NT2/D1 (cell line): ENCODE measurements around the gene NETO2.

Experiments used
- DNase-seq: peaks from one replicate; pipeline ENCODE4 v3.0.0-alpha.2; 2011; ENCODE audit warnings: low read depth, low spot score
- H3K27me3 ChIP-seq: 2 replicates; pipeline ENCODE4 v1.6.0; 2011; ENCODE audit warnings: mild to moderate bottlenecking; ENCODE audit not compliant: insufficient read length, insufficient read depth
- H3K36me3 ChIP-seq: 2 replicates; pipeline ENCODE4 v1.6.1; 2011; ENCODE audit warnings: mild to moderate bottlenecking, low read length, mixed read lengths; ENCODE audit not compliant: insufficient read depth, insufficient read length
- H3K4me1 ChIP-seq: 2 replicates; pipeline ENCODE4 v1.5.1; 2011; ENCODE audit not compliant: insufficient read depth, insufficient read length
- H3K4me3 ChIP-seq: 2 replicates; pipeline ENCODE4 v1.5.1; 2011; ENCODE audit warnings: low read depth; ENCODE audit not compliant: insufficient read length
- H3K9ac ChIP-seq: 2 replicates; pipeline ENCODE4 v1.6.0; 2011; ENCODE audit warnings: low read depth; ENCODE audit not compliant: insufficient read length
- H3K9me3 ChIP-seq: 2 replicates; pipeline ENCODE4 v1.5.1; 2011; ENCODE audit warnings: mild to moderate bottlenecking, low read length; ENCODE audit not compliant: insufficient read depth
- SUZ12 ChIP-seq: IDR thresholded peaks from 2 replicates; pipeline ENCODE4 v1.6.1; 2011; ENCODE audit not compliant: insufficient read length, insufficient read depth; ENCODE audit errors: extremely low read depth
- YY1 ChIP-seq: IDR thresholded peaks from 2 replicates; pipeline ENCODE4 v1.6.1; 2011; ENCODE audit not compliant: insufficient read length, insufficient read depth
- ZNF274 ChIP-seq: IDR thresholded peaks from 2 replicates; pipeline ENCODE4 v1.6.1; 2011; ENCODE audit warnings: mild to moderate bottlenecking, low read depth, low read length

The NETO2 gene

DNA sequence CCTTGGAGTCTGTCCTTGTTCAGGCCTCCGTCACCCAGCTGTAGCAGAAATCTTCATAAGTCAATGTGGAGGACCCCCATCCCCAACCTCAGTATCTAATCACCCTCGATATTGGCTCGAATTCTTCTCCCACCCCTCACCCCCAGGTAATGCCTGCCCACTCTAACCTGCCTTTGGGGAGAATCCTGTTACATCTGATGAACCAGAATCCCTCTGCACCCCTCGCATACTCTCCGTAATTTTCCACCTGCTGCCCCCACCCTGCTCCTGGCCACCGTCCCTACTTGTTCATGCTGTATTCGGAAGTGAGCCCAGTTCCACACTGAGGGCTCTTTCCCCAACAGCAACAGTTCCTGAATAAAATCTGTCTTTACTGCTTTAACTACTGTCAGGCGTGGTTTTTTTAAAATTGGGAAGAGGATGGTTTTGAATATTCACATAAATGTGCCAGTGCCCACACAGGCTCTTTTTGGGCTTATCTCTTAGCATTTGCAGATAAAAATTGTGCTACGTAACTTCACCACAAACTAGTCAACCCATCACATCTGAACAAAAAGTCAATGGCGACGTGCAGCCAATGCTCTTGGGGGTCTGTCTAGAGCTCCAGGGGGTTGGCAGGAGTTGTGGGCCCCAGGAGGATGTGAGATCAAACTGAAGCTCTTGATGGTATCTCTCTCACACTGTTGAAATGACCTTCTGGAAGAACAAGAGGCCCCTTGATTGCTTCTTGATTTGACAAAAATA, 73.7 kb downstream of the NETO2 start:
- TF ChIP-seq SUZ12, result no peak
- no peak for TF ChIP-seq YY1
- no peak for TF ChIP-seq ZNF274
- DNase-seq, result no peak
- Histone ChIP-seq H3K9me3 (0 out of 2 replicates have a peak, but pooled peaks cover 6% of the 10 kb centered on the region), H3K36me3 (no peaks in the 10 kb centered on the region), H3K9ac (no peak overlapping the region), H3K27me3 (no peaks in the 10 kb centered on the region), H3K4me1 (no peaks in the 10 kb centered on the region), H3K4me3 (no peak overlapping the region)

DNA sequence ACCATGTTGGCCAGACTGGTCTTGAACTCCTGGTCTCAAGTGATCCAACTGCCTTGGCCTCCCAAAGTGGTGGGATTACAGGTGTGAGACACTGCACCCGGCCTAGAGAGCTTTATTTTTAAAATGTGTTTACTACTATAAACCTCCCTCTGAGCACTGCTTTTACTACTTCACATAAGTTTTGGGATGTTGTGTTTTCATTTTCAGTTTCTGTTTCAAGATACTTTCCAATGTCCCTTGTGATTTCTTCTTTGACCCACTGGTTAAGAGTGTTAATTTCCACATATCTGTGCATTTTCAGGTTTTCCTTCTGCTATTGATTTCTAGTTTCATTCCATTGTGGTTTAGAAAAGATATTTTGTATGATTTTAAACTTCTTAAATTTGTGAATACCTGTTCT, 74.4 kb downstream of the NETO2 start:
- TF ChIP-seq YY1 (no peak), ZNF274 (no peak), SUZ12 (no peak)
- Histone ChIP-seq H3K4me1 (no peaks in the 10 kb centered on the region), H3K9me3 (0 out of 2 replicates have a peak, but pooled peaks cover 6% of the 10 kb centered on the region), H3K27me3 (no peaks in the 10 kb centered on the region), H3K36me3 (no peaks in the 10 kb centered on the region), H3K9ac (no peak overlapping the region), H3K4me3 (no peak overlapping the region)
- no peak for DNase-seq

DNA sequence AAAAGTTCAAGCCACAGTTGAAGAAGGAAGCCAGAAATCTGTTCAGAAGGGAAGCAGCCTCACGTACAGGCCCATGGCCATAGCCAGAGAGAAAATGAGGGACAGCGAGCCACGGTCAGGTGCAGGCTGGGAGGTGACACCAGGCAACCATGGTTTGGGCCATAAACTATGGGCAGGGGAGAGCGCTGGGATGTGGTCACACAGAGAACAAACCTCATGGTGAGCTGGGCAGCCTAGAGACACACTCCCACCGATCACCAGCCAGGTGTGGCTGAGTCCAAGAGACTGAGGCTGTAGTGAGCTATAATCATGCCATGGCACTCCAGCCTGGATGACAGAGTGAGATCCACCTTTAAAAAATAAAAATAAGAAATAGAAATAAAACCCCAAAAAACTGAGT, 76.5 kb downstream of the NETO2 start:
- Histone ChIP-seq H3K4me1 (no peaks in the 10 kb centered on the region), H3K4me3 (no peak overlapping the region), H3K27me3 (no peaks in the 10 kb centered on the region), H3K36me3 (no peaks in the 10 kb centered on the region), H3K9ac (no peak overlapping the region), H3K9me3 (0 out of 2 replicates have a peak, but pooled peaks cover 5% of the 10 kb centered on the region)
- no peak for DNase-seq
- no peak for TF ChIP-seq SUZ12

DNA sequence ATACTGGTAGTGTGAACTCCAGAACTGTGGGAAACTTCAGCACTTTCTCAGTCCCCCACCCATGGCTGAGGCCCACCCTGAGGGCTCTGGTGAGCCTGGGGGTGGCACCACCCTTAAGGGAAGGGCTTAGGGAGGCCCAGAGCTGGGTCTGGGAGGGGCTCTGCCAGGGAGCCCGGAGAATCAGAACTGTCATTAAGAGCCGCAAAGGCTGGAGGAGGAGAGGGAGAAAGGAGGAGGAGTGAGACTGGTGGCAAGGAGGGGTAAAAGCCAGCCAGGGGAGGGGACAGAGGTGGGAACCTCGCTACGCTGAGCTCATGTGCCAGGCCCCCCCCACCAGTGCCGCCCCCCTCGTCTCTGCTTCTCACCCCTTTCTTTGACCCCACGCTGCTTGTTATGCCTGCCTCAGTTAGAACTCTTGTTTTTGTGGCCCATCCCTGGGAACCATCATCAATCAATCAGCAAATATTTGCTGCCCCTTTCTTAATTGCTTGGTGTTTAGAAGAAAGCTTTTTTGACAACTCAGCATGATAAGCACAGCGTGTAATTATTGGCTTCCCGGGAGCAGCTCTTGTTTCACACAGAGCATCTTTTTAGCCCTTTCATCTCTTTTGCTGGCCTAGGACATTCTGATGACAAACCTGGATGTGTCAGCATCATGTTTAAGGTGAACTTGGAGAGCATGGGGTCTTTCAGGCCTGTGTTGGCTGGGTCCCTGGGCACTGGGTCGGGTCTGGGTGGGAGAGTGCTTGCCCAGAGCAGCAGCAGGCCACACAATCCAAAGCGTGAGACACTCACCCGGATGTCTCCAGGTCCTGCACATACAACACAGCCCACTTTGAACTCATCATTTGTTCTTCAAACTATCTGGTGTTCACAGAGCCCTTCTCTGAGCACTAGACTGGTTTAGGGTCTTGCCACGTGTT, 77.7 kb downstream of the NETO2 start:
- DNase-seq, result no peak
- Histone ChIP-seq H3K36me3 (no peaks in the 10 kb centered on the region), H3K9me3 (no peaks in the 10 kb centered on the region), H3K4me3 (no peak overlapping the region), H3K4me1 (no peaks in the 10 kb centered on the region), H3K27me3 (no peaks in the 10 kb centered on the region), H3K9ac (no peak overlapping the region)
- TF ChIP-seq ZNF274 (no peak), SUZ12 (no peak), YY1 (no peak)

DNA sequence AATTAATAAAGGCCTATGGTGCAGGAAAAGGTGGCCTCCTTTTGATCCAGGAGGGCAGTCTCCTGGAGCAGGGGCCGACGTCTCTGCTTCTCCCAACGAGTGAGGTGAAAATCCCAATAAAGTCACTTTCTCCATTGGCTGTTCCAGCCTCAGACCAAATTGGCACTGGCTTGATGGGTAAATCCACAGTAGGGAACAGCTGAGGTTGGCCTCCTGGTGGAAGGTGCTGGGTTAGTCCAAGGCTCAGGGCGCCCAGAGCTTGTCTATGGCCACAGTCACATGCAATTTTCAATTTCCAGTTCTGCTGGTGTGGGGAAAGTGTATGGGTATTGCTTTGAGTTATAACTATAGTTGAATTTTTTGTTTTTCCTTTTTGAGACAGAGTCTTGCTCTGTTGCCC, 79.0 kb downstream of the NETO2 start:
- DNase-seq, result no peak
- no peaks in the 10 kb centered on the region for H3K9me3 ChIP-seq
- no peak for TF ChIP-seq YY1
- H3K4me1 ChIP-seq, result no peaks in the 10 kb centered on the region
- no peaks in the 10 kb centered on the region for H3K27me3 ChIP-seq
- H3K9ac ChIP-seq, result no peak overlapping the region
- H3K4me3 ChIP-seq, result no peak overlapping the region
- no peaks in the 10 kb centered on the region for H3K36me3 ChIP-seq

DNA sequence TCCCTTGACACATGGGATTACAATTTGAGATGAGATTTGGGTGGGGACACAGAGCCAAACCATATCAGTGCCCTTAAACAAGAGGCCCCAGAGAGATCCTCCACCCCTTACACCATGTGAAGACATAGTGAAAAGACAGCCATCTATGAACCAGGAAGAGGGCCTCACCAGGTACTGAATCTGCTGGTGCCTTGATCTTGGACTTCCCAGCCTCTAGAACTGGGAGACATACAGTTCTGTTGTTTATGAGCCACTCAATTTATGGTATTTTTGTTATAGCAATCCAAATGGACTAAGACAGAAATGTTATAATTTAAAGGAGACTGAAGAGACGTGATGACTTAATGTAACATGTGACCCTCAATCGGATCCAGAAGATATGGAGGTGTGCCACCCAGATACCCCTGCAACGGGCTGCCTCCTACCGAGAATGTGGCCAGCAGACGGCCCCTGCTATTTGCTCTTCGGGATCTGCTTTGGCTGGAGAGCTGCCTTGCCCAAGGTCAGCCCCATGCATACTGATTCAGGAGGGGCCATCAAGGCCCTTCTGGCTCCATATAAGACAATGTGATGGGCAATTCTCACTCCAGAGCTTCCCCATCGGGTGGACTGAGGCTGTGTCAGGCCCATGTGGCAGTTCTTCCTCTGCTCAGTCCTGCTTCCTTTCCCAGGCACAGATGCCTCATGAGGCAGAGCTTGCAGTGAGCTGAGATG, 80.6 kb downstream of the NETO2 start:
- Histone ChIP-seq H3K4me1 (no peaks in the 10 kb centered on the region), H3K9me3 (no peaks in the 10 kb centered on the region), H3K36me3 (no peaks in the 10 kb centered on the region), H3K9ac (no peak overlapping the region), H3K27me3 (no peaks in the 10 kb centered on the region), H3K4me3 (no peak overlapping the region)
- DNase-seq, result no peak
- TF ChIP-seq SUZ12 (no peak), YY1 (no peak), ZNF274 (no peak)

DNA sequence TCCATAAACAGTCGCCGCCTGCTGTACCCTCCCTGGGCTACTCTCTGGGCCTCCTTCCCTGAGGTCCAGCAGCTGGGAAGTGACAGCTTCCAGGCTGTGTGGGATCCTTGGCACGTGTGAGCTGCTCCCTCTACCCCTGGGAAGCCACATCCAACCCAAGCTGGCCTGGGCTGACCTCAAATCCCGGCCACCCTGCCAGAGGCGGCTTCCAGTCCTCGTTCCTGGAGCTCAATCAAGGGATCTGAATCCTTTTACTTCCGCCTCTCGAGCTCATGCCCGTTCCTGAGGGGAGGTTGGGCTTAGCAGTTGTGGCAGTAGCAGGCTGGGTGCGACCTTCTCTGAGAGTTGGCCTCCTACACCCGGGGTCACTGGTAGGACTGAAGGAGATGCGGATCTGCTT, 82.5 kb downstream of the NETO2 start:
- no peak for DNase-seq
- no peaks in the 10 kb centered on the region for H3K36me3 ChIP-seq
- H3K4me1 ChIP-seq, result no peaks in the 10 kb centered on the region
- no peaks in the 10 kb centered on the region for H3K27me3 ChIP-seq
- TF ChIP-seq ZNF274 (no peak), SUZ12 (no peak), YY1 (no peak)
- no peak overlapping the region for H3K4me3 ChIP-seq
- no peak overlapping the region for H3K9ac ChIP-seq
- no peaks in the 10 kb centered on the region for H3K9me3 ChIP-seq
